Measurements from ENCODE around the gene SFTA2.

GRCh38 chr6:30894381-30894780 is 37.6 kb downstream of the SFTA2 start:
- no peak for TF ChIP-seq ZNF274 (IDR thresholded peaks at IDR 0.05; ENCODE audit: low read depth, low read length)
- no peak for TF ChIP-seq SUZ12 (IDR thresholded peaks at IDR 0.05; ENCODE audit: extremely low read depth, insufficient read depth, insufficient read length)

Data from NT2/D1 (cell line).